K562 (cell line): Measurements from ENCODE around the gene SEC14L2. TPM values are rescaled to one million over a fixed set of nuclear protein-coding genes. Genes with fewer than 3 reads are reported as not detected.

Source experiments
- ATAC-seq: fragments of 200-7000 bp; cut with Tn5 transposase; 3 replicates; pipeline ENCODE4 v1.9.1; 2020; ENCODE audit warnings: moderate library complexity
- BruUV-seq: library from RNA; stranded (reverse); fragments of 400-500 nt; replicated peaks from 2 replicates; lab custom pipeline; 2021; lab: Mats Ljungman, UMichigan
- CTCF ChIA-PET: fragments of 300-600 bp; formaldehyde crosslinking; extraction: SDS; loops from one replicate; lab custom pipeline; 2021; ENCODE audit warnings: low intra/inter-chr PET ratio; lab: Yijun Ruan, JAX
- POLR2A ChIA-PET: fragments of 300-600, 350-650 bp; sonication (Branson Sonifier 250); formaldehyde crosslinking; extraction: SDS; loops from one replicate; lab custom pipeline; 2021; ENCODE audit warnings: antibody characterized with exemption, inconsistent platforms; lab: Yijun Ruan, JAX
- DNase-seq, 4 experiments: peaks; one replicate each; pipeline versions ENCODE4 v3.0.0 to v3.0.0-alpha.2; 2011 to 2018; ENCODE audit warnings: low spot score in 3 of 4, mixed read lengths in 3 of 4; ENCODE audit errors: extremely low read depth in 1 of 4
- FAIRE-seq: peaks from 2 replicates; lab custom pipeline; 2011; peaks lifted over from hg19 to GRCh38; lab: Jason Lieb, UNC
- H2AFZ ChIP-seq: 2 replicates; pipeline ENCODE4 v1.6.0; 2011; ENCODE audit warnings: low read depth, low read length, control low read depth, inconsistent platforms
- H3K27ac ChIP-seq: fragments of 200-600 bp; 3 replicates; pipeline ENCODE4 v1.8.0; 2011; ENCODE audit warnings: low read depth, mild to moderate bottlenecking, control low read depth, inconsistent platforms, low read length, moderate library complexity, mixed read lengths; ENCODE audit errors: extremely low read depth
- H3K27me3 ChIP-seq, 2 experiments: fragments of 300-600 bp in 1 of 2; 2 replicates in 1 of 2; 3 replicates in 1 of 2; pipeline versions ENCODE4 v1.6.0 to v1.8.0; 2011; ENCODE audit warnings: inconsistent platforms in 2 of 2, low read length in 2 of 2, mild to moderate bottlenecking in 1 of 2, mixed read lengths in 1 of 2, moderate library complexity in 1 of 2; ENCODE audit not compliant: control insufficient read depth in 2 of 2, insufficient read depth in 2 of 2
- H3K36me3 ChIP-seq: fragments of 300-600 bp; 3 replicates; pipeline ENCODE4 v1.8.0; 2011; ENCODE audit warnings: mild to moderate bottlenecking, low read length, inconsistent platforms; ENCODE audit not compliant: control insufficient read depth, insufficient read depth
- H3K4me1 ChIP-seq, 2 experiments: fragments of 200-600 bp in 1 of 2; replicated peaks in 1 of 2; 2 replicates in 1 of 2; 3 replicates in 1 of 2; pipeline versions ENCODE4 v1.5.1 to v1.8.0; 2011; ENCODE audit warnings: inconsistent platforms in 2 of 2, low read length in 2 of 2, mild to moderate bottlenecking in 1 of 2, mixed read lengths in 1 of 2, moderate library complexity in 1 of 2; ENCODE audit not compliant: control insufficient read depth in 2 of 2, insufficient read depth in 2 of 2
- H3K4me2 ChIP-seq: 2 replicates; pipeline ENCODE4 v1.6.1; 2011; ENCODE audit warnings: low read length, control low read depth, inconsistent platforms, mixed read lengths; ENCODE audit not compliant: insufficient read depth
- H3K4me3 ChIP-seq: fragments of 200-600 bp; sonication (generic), shearing (Covaris generic); 2 replicates; pipeline ENCODE4 v1.5.1; 2016; ENCODE audit warnings: control low read depth, inconsistent platforms
- H3K79me2 ChIP-seq: fragments of 200-600 bp; 3 replicates; pipeline ENCODE4 v1.8.0; 2011; ENCODE audit warnings: low read length, inconsistent platforms; ENCODE audit not compliant: control insufficient read depth, insufficient read depth
- H3K9ac ChIP-seq, 2 experiments: 2 replicates each; pipeline versions ENCODE4 v1.6.0 to v1.6.1; 2011; ENCODE audit warnings: low read depth in 2 of 2, low read length in 2 of 2, control low read depth in 1 of 2, inconsistent platforms in 1 of 2, mild to moderate bottlenecking in 1 of 2, mixed read lengths in 1 of 2; ENCODE audit not compliant: insufficient read depth in 1 of 2
- H3K9me1 ChIP-seq: one replicate; pipeline ENCODE4 v1.6.0; 2011; ENCODE audit warnings: inconsistent platforms, mild to moderate bottlenecking, low read length, moderate library complexity; ENCODE audit not compliant: control insufficient read depth, insufficient read depth
- H3K9me3 ChIP-seq: replicated peaks from 2 replicates; pipeline ENCODE4 v1.5.1; 2011; ENCODE audit warnings: low read depth, low read length, inconsistent platforms; ENCODE audit not compliant: control insufficient read depth, insufficient read depth
- H4K20me1 ChIP-seq: replicated peaks from 2 replicates; pipeline ENCODE4 v1.6.1; 2011; ENCODE audit warnings: low read length, inconsistent platforms, mixed read lengths; ENCODE audit not compliant: control insufficient read depth, insufficient read depth
- CAMTA2 ChIP-seq: fragments of 250-450 bp; sonication (Bioruptor Pico); conservative IDR thresholded peaks from 2 replicates; pipeline ENCODE4 v1.5.1; 2022
- CLOCK ChIP-seq: fragments of 250-450 bp; sonication (Bioruptor Pico); IDR thresholded peaks from 2 replicates; pipeline ENCODE4 v1.4.0; 2020; ENCODE audit warnings: mild to moderate bottlenecking, moderate library complexity, borderline replicate concordance
- ETV6 ChIP-seq, 3 experiments: fragments of 150-350 bp in 1 of 3; sonication (generic) in 1 of 3; formaldehyde crosslinking in 1 of 3; IDR thresholded peaks; 2 replicates each; pipeline versions ENCODE4 v1.6.1 to v1.8.0; 2014 to 2022; ENCODE audit warnings: borderline replicate concordance in 2 of 3, low read depth in 2 of 3, antibody characterized with exemption in 1 of 3, low read length in 1 of 3, mild to moderate bottlenecking in 1 of 3, missing genetic modification reagents in 1 of 3
- GATAD2B ChIP-seq: fragments of 450-650 bp; IDR thresholded peaks from 2 replicates; pipeline ENCODE4 v1.6.1; 2017; ENCODE audit warnings: mild to moderate bottlenecking, borderline replicate concordance
- KLF1 ChIP-seq: fragments of 450-650 bp; IDR thresholded peaks from 2 replicates; pipeline ENCODE4 v1.6.1; 2016; ENCODE audit warnings: missing genetic modification characterization, missing compliant biosample characterization
- NR1H2 ChIP-seq: sonication (generic); formaldehyde crosslinking; IDR thresholded peaks from 2 replicates; pipeline ENCODE4 v1.4.0; 2020; ENCODE audit warnings: mild to moderate bottlenecking, missing genetic modification reagents
- NUFIP1 ChIP-seq: fragments of 450-650 bp; IDR thresholded peaks from 2 replicates; pipeline ENCODE4 v1.6.1; 2018; ENCODE audit not compliant: partially characterized antibody
- POLR2AphosphoS5 ChIP-seq: IDR thresholded peaks from 2 replicates; pipeline ENCODE4 v1.6.1; 2011; ENCODE audit warnings: mild to moderate bottlenecking, low read depth, low read length, moderate library complexity; ENCODE audit not compliant: control insufficient read depth, insufficient read depth
- PTBP1 ChIP-seq: fragments of 200-400 bp; formaldehyde crosslinking; IDR thresholded peaks from 2 replicates; pipeline ENCODE4 v1.6.1; 2017; ENCODE audit warnings: low read depth, low read length
- U2AF1 ChIP-seq: fragments of 200-400 bp; formaldehyde crosslinking; optimal IDR thresholded peaks from 2 replicates; pipeline ENCODE3; 2017; ENCODE audit warnings: mild to moderate bottlenecking, low read depth, low read length, moderate library complexity
- WGBS: fragments of 100-300 bp; shearing (Covaris generic); methylation state at CpG from one replicate; pipeline ENCODE4 v1.1.6; 2016; ENCODE audit warnings: low coverage, mixed read lengths; ENCODE audit not compliant: insufficient coverage; ENCODE audit errors: missing lambda C conversion rate; 5-methylcytosine and 5-hydroxymethylcytosine counted together
- in situ Hi-C: fragments of 300-500 bp; cut with MboI; formaldehyde crosslinking; loops from 4 replicates; pipeline ENCODE4 v1.15.0; 2018; ENCODE audit warnings: inconsistent platforms, mixed read lengths
- intact Hi-C: fragments of 100-400 bp; cut with micrococcal nuclease; formaldehyde crosslinking; loops from 2 replicates; pipeline ENCODE4 v1.14.2; 2022
- polyA plus RNA-seq, 8 experiments: library from polyadenylated mRNA; depleted of rRNA in 4 of 8; stranded (reverse) in 5 of 8; unstranded in 3 of 8; fragments of >200 nt; fragmentation: Nextera tagmentation in 2 of 8; fragmentation: Illumina TruSeq in 1 of 8; extraction: Ambion mirVana in 2 of 8; extraction: Trizol in 1 of 8; gene quantifications; 2 replicates each; pipeline versions ENCODE4 v1.2.1 to v1.2.3, GENCODE V29; 2011 to 2014; ENCODE audit warnings: inconsistent platforms in 1 of 8, missing spikeins in 1 of 8
- total RNA-seq, 7 experiments: library from RNA; depleted of rRNA in 6 of 7; stranded (reverse); fragments of >200 nt in 6 of 7; fragmentation: Illumina TruSeq in 2 of 7; extraction: Trizol in 2 of 7; gene quantifications; 2 replicates each; pipeline versions ENCODE4 v1.2.1 to v1.2.3, GENCODE V29; 2011 to 2021; ENCODE audit warnings: low replicate concordance in 1 of 7

SEC14L2 gene
- total and polyA plus RNA-seq, 9 of the 15 experiments (the other 6 are each of a cell fraction or from before 2014, with no cell fraction given): 0.03 to 0.17 (median 0.10) TPM

GRCh38 chr22:30385942-30386341 lies 10.9 kb upstream of the SEC14L2 start:
- DNase-seq (no peak), FAIRE-seq (no peak), ATAC-seq (no peak)
- H2AFZ ChIP-seq: no peak overlapping the region
- H3K4me3 ChIP-seq: no peak overlapping the region
- BruUV-seq: no TSS peak
- no peak for TF ChIP-seq KLF1
- TF ChIP-seq U2AF1: no peak
- no peak for TF ChIP-seq ETV6 (IDR thresholded peaks at IDR 0.05; ENCODE audit: borderline replicate concordance in 1 of 2, low read depth in 2 of 2, low read length in 1 of 2)
- no peak for TF ChIP-seq ETV6 (CRISPR knock-in tag; IDR thresholded peaks at IDR 0.05; ENCODE audit: borderline replicate concordance)
- TF ChIP-seq CLOCK (CRISPR knock-in tag): no peak
- TF ChIP-seq NUFIP1: no peak
- no peak for TF ChIP-seq POLR2AphosphoS5
- TF ChIP-seq NR1H2 (CRISPR knock-in tag): no peak
- no peak for TF ChIP-seq GATAD2B
- no peak for TF ChIP-seq PTBP1
- TF ChIP-seq CAMTA2 (CRISPR knock-in tag): no peak
- H3K4me2 ChIP-seq: no peak overlapping the region
- H3K9me1 ChIP-seq: no peaks in the 10 kb centered on the region
- no peaks in the 10 kb centered on the region for H3K36me3 ChIP-seq
- ChIA-PET POLR2A (interaction anchor here (0.7 to 1.1 kb wide), 3 partner anchors 10 to 80 kb away, joined by 3 to 4 read pairs (median 3); partner anchors contain the start of genes CCDC157 and SF3A1), CTCF (interaction anchor here (2.0 kb wide), 1 partner anchor 123 kb away, joined by 16 read pairs; no protein-coding TSS in a partner anchor)
- H3K9me3 ChIP-seq: peaks cover 7% of the 10 kb centered on the region; the same call in 1 of the 2 replicates
- no peak overlapping the region for H3K27ac ChIP-seq
- intact Hi-C loops: loop anchor here (5.0 kb wide), 1 partner anchor 279 kb away; no protein-coding TSS in a partner anchor
- H3K27me3 ChIP-seq: no peaks in the 10 kb centered on the region
- peaks cover 5 to 22% of the 10 kb centered on the region in 2 experiments; a peak in 4 of 5 replicates for H3K4me1 ChIP-seq
- no peaks in the 10 kb centered on the region for H3K79me2 ChIP-seq
- WGBS: 87% methylated on average over 7 of the region's 10 CpGs
- in situ Hi-C loops: loop anchor here (25.0 kb wide), 1 partner anchor 274 kb away; no protein-coding TSS in a partner anchor
- H4K20me1 ChIP-seq: no peaks in the 10 kb centered on the region
- no peak overlapping the region for H3K9ac ChIP-seq
